ENCODE results near the gene ZNF132. TPM values are rescaled to one million over a fixed set of nuclear protein-coding genes. Genes with fewer than 3 reads are reported as not detected.

The ZNF132 gene
- total and polyA plus RNA-seq, 9 of the 15 experiments (the other 6 are each of a cell fraction or from before 2014, with no cell fraction given) = 0.03 to 0.42 (median 0.10) TPM; not detected in 5

DNA sequence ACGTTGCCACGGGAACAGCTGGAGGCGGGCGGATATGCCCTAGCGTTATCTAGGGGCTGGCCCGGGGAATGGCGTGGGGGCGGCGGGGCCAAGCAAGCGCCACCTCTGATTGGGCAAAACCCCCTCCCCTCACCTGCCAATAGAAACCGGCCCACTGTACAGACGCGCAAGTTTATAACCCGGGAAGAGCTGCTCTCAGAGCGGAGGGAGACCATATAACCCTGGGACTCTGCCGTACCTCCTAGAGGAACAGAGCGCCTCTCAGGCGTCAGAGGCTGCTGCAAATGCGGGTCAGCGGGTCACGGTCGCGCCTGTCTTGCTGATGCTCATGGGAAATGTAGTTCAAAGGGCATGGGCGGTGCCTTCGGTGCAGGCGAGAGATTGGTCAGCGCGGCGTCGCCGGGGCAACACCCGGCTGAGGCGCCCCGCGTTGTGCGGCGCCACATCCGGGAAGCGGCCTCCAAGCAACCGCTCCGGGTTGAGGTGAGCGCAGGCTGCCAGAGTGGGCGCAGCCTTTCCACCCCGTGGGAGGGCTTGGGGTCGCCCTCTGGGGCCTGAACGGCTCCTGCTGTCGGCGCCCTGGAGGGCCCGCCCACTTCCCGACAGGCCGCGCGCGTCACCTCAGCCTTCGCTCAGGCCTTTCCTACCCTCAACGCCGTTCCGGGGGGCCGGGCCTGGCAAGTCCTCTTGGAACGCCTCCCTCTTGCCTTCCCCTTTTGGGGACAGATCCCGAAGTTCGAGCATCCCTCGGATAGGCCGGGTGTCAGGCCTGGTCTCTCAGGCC, 36.0 kb upstream of the ZNF132 start, which contains the start of gene ZNF446 (continued):
- TF ChIP-seq, protein P1, sequence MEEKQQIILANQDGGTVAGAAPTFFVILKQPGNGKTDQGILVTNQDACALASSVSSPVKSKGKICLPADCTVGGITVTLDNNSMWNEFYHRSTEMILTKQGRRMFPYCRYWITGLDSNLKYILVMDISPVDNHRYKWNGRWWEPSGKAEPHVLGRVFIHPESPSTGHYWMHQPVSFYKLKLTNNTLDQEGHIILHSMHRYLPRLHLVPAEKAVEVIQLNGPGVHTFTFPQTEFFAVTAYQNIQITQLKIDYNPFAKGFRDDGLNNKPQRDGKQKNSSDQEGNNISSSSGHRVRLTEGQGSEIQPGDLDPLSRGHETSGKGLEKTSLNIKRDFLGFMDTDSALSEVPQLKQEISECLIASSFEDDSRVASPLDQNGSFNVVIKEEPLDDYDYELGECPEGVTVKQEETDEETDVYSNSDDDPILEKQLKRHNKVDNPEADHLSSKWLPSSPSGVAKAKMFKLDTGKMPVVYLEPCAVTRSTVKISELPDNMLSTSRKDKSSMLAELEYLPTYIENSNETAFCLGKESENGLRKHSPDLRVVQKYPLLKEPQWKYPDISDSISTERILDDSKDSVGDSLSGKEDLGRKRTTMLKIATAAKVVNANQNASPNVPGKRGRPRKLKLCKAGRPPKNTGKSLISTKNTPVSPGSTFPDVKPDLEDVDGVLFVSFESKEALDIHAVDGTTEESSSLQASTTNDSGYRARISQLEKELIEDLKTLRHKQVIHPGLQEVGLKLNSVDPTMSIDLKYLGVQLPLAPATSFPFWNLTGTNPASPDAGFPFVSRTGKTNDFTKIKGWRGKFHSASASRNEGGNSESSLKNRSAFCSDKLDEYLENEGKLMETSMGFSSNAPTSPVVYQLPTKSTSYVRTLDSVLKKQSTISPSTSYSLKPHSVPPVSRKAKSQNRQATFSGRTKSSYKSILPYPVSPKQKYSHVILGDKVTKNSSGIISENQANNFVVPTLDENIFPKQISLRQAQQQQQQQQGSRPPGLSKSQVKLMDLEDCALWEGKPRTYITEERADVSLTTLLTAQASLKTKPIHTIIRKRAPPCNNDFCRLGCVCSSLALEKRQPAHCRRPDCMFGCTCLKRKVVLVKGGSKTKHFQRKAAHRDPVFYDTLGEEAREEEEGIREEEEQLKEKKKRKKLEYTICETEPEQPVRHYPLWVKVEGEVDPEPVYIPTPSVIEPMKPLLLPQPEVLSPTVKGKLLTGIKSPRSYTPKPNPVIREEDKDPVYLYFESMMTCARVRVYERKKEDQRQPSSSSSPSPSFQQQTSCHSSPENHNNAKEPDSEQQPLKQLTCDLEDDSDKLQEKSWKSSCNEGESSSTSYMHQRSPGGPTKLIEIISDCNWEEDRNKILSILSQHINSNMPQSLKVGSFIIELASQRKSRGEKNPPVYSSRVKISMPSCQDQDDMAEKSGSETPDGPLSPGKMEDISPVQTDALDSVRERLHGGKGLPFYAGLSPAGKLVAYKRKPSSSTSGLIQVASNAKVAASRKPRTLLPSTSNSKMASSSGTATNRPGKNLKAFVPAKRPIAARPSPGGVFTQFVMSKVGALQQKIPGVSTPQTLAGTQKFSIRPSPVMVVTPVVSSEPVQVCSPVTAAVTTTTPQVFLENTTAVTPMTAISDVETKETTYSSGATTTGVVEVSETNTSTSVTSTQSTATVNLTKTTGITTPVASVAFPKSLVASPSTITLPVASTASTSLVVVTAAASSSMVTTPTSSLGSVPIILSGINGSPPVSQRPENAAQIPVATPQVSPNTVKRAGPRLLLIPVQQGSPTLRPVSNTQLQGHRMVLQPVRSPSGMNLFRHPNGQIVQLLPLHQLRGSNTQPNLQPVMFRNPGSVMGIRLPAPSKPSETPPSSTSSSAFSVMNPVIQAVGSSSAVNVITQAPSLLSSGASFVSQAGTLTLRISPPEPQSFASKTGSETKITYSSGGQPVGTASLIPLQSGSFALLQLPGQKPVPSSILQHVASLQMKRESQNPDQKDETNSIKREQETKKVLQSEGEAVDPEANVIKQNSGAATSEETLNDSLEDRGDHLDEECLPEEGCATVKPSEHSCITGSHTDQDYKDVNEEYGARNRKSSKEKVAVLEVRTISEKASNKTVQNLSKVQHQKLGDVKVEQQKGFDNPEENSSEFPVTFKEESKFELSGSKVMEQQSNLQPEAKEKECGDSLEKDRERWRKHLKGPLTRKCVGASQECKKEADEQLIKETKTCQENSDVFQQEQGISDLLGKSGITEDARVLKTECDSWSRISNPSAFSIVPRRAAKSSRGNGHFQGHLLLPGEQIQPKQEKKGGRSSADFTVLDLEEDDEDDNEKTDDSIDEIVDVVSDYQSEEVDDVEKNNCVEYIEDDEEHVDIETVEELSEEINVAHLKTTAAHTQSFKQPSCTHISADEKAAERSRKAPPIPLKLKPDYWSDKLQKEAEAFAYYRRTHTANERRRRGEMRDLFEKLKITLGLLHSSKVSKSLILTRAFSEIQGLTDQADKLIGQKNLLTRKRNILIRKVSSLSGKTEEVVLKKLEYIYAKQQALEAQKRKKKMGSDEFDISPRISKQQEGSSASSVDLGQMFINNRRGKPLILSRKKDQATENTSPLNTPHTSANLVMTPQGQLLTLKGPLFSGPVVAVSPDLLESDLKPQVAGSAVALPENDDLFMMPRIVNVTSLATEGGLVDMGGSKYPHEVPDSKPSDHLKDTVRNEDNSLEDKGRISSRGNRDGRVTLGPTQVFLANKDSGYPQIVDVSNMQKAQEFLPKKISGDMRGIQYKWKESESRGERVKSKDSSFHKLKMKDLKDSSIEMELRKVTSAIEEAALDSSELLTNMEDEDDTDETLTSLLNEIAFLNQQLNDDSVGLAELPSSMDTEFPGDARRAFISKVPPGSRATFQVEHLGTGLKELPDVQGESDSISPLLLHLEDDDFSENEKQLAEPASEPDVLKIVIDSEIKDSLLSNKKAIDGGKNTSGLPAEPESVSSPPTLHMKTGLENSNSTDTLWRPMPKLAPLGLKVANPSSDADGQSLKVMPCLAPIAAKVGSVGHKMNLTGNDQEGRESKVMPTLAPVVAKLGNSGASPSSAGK (IDR thresholded peaks at IDR 0.05) = no peak
- TF ChIP-seq NR3C1 (CRISPR knock-in tag; IDR thresholded peaks at IDR 0.05) (no peak), PTRF (tag; IDR thresholded peaks at IDR 0.05) (no peak), CHD2 (IDR thresholded peaks at IDR 0.05; ENCODE audit: low read depth, low read length) (no peak), LEF1 (IDR thresholded peaks at IDR 0.05) (no peak; the same call in 1 of the 2 replicates), ELF1 (tag; IDR thresholded peaks at IDR 0.05) (peak; percentile 86), ARHGAP35 (IDR thresholded peaks at IDR 0.05; ENCODE audit: partially characterized antibody) (no peak), MAFK (IDR thresholded peaks at IDR 0.05; ENCODE audit: low read length) (no peak), CTBP1 (IDR thresholded peaks at IDR 0.05; ENCODE audit: borderline replicate concordance) (peak; percentile 86), HNRNPK (IDR thresholded peaks at IDR 0.05; ENCODE audit: low read depth, low read length, poor library complexity, severe bottlenecking) (no peak), ZNF436 (CRISPR knock-in tag; IDR thresholded peaks at IDR 0.05) (peak; percentile 1; the same call in 1 of the 2 replicates), ZNF696 (CRISPR knock-in tag; conservative IDR thresholded peaks at IDR 0.05) (no peak), ZNF212 (CRISPR knock-in tag; IDR thresholded peaks at IDR 0.05) (no peak), NCOA6 (IDR thresholded peaks at IDR 0.05) (no peak), POLR2AphosphoS2 (IDR thresholded peaks at IDR 0.05; ENCODE audit: low read length) (peak; percentile 96), ZSCAN32 (CRISPR knock-in tag; IDR thresholded peaks at IDR 0.05) (no peak)
- TF ChIP-seq, protein P2, sequence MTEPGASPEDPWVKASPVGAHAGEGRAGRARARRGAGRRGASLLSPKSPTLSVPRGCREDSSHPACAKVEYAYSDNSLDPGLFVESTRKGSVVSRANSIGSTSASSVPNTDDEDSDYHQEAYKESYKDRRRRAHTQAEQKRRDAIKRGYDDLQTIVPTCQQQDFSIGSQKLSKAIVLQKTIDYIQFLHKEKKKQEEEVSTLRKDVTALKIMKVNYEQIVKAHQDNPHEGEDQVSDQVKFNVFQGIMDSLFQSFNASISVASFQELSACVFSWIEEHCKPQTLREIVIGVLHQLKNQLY (CRISPR knock-in tag; conservative IDR thresholded peaks at IDR 0.05) = no peak; a peak in 1 of 4 replicates

Measured in K562 (cell line).